ENCODE results near the gene SLC19A2.

DNA sequence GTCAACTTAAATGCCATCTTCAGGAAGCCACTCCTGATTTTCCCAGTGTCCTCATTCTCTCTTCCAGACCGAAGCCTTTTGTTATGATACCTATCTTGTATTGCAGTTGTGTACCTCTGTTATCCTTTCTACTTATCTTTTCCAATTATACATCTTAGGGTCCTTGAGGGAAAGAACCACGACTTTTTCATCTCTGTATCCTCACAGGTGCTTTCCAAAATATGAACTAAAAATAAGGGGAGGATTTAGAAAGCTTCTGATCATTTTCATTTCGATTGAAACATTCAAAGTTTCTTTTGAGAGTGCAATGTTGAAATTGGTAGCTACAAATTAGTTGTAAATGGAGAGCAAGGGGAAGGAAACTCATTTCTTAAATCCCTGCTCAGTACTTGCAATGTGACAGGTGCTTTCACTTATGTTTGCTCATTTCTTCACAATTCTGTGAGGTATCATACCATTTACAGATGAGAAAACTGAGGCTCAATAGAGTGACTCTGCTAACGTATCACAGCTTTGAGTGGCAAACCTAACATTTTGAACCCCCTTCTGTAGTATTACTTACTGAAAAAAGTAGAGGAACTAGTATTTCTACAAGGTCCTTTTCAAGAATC lies 24.2 kb downstream of the SLC19A2 start:
- TF ChIP-seq EZH2phosphoT487 (IDR thresholded peaks at IDR 0.05; ENCODE audit: borderline replicate concordance, low read depth, low read length) = no peak
- TF ChIP-seq, protein P1, sequence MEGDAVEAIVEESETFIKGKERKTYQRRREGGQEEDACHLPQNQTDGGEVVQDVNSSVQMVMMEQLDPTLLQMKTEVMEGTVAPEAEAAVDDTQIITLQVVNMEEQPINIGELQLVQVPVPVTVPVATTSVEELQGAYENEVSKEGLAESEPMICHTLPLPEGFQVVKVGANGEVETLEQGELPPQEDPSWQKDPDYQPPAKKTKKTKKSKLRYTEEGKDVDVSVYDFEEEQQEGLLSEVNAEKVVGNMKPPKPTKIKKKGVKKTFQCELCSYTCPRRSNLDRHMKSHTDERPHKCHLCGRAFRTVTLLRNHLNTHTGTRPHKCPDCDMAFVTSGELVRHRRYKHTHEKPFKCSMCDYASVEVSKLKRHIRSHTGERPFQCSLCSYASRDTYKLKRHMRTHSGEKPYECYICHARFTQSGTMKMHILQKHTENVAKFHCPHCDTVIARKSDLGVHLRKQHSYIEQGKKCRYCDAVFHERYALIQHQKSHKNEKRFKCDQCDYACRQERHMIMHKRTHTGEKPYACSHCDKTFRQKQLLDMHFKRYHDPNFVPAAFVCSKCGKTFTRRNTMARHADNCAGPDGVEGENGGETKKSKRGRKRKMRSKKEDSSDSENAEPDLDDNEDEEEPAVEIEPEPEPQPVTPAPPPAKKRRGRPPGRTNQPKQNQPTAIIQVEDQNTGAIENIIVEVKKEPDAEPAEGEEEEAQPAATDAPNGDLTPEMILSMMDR (conservative IDR thresholded peaks at IDR 0.05; ENCODE audit: low read length) = no peak

Measured in OCI-LY7 (cell line).